Activated CD4-positive, alpha-beta T cell treated with anti-CD3 and anti-CD28 coated beads for 24 hours (primary cell): ENCODE data around the gene RRAGC.
"Not testable (repeated sequence)": the region's sequence is repeated elsewhere in the genome, so short reads cannot be mapped to it uniquely, and the experiment has no call there.

Source experiments
- DNase-seq, 2 donors: peaks; one replicate each; pipeline ENCODE4 v3.0.0-alpha.2; 2020; ENCODE audit warnings: low read depth in 2 of 2

Gene RRAGC

DNA sequence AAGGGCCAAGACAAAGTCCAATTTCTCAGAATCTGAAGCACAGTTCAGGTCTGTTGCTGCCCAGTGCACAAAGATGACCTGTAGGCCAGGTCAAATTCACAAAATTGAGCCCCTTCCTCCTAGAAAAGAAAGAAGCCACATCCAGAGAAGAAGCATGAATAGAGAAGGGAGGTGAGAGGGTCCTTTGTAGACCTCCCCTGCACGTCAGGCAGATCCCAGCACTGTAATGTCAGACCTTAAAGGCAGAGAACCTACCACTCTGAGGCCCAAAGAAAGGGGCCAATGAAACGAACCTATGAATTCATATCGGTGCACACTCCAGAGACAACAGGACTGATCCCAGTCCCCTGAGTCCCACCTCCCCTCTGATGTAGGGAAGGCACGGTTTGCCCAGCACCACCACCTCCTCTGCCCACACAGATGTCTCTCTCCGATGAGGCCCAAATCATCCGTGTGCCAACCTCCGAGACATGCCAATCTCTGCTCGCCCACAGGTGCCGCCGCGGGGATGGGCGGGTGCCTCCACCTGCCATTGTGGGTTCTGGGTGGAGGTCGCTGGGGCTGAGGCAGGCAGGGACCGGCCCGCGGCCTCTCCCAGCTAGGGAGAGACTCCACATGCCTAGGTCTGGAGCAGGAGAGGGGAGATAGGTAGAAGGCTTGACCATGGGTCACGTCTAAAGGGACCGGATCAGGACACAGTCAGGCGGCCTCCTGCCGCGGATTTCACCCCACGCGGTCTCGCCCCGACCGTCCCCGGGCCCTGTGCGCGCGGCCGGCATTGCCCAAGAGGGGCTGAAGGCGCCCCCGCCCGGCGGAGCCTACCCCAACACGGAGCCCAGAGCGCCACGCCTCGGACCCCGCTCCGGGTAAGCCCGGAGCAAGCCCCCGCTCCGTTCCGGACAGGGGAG lies 42.1 kb downstream of the RRAGC start:
- DNase-seq = no peak

DNA sequence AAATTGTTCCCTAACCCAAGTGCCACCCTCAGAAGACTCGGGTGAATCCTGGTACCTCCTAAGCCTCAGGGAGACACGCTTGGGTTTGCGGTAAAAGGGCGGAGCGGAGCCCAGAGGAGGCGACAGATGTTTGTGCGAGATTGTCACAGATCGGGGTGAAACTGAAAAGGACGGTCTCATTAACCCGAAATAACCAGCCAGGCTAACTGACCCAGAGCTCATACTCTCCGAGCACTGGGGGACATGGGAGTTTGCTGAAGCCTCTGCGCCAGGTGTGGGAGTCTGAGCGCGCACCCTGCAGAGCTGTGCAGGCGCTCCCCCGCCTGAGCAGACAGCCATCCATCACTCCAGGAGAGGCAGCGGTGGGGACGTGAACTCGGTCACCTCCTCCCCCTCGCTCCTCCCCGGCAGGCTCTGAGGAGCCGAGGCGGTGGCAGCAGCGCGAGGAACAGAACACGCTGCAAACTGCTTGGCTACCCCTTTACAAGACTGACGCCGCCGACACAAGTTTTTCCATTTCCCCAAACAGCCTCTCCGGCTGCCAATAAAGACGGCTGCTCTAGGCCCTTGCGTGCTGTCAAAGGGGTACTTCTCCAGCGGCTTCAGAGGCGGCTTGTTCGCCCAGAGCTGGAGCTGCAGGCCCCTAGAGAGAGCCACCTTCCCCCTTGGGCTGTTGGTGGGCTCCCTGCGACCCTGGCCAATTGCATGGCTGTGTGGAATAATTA lies 43.5 kb downstream of the RRAGC start:
- no peak for DNase-seq

DNA sequence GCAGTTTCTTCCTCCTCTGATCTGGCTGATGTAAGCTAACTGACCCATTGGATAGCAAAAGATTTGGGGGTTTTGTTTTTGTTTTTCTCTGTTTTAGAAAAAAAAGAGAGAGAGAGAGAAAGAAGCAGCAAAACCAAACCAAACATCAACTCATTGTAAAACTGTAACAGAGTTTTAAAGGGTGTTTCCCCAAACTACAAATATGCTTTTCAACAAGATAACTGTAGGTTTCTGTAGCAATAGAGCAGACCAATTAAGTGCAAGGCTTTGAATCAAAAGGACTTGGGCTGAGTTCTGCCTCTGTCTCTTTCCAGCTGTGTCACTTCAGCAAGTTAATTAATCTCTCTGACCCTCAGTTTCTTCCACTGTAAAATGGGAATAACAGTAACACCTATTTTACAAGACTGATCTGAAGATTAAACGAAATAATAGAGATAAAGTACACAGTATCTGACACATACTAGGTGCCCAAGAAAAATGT lies 44.5 kb downstream of the RRAGC start:
- DNase-seq = no peak

DNA sequence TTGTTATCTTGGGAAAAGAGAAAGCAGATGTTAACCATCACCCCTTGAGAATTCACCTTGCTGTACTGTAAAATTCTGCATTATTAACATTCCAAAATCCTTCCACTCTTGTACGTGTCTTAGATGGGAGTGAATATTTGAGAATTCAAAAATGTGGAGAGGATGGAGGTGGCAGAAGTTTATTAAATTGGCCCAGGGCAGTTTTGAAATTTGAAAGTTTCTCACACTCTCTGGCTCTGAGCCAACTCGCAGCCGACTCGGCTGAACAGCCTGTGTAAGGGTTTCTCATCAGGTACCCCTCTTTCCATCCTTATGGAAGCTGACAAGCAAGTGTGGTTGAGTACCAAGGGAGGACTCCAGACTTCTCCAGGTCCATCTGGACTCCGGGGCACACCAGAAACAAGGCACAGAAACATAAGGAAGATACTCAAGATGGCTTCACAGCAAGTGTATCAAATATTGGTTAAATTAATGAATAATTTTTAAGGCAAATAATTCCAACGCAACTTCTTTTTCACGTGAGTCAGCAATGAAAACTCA lies 45.1 kb downstream of the RRAGC start:
- no peak for DNase-seq

DNA sequence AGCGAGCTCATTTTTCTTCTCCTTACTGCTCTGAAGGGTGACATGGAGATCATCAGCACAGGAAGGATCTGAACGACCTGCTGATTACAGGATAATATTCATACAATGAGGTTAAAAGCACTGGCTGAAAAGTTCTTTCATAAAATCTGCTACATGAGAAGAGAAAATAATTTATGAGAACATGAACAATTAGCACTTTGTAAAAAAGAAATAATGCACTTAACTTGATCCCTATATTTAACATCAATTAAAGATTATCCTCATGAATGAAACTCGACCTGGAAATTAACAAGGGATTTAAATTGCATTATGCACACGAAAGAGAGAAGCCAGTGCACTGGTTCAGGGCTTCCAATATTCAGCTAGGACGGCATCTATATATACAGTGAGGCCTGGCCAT lies 46.6 kb downstream of the RRAGC start:
- DNase-seq = no peak

DNA sequence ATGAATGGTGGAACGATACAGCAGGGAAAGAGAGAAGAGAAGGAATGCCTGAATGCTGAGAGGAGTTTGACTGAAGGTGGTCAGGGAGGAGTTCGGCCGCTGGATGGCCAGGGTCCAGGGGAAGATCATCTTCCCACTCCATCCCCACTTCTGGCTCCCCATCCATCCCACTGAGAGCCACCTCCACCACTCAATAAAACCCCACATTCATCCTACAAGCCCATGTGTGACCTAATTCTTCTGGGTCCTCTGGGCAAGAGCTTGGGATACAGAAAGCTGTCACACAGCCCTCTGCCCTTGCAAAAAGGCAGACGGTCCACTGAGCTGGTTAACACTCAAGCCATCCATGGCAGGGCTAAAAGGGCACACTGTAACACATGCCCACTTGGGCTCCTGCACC lies 48.1 kb downstream of the RRAGC start:
- DNase-seq = not testable (repeated sequence)

DNA sequence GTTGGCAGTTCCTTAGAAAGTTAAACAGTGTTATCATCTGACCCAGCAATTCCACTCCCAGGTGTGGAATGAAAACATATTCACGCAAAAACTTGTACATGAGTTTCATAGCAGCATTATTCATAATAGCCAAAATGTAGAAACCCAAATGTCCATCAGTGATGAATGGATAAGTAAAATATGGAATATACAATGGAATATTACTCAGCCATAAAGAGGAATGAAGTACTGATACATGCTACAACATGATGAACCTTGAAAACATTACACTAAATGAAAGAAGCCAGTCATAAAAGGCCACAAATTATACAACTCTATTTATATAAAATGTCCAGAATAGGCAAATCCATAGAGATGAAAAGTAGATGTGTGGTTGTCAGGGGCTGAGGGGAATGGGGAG lies 53.5 kb downstream of the RRAGC start:
- DNase-seq = no peak

DNA sequence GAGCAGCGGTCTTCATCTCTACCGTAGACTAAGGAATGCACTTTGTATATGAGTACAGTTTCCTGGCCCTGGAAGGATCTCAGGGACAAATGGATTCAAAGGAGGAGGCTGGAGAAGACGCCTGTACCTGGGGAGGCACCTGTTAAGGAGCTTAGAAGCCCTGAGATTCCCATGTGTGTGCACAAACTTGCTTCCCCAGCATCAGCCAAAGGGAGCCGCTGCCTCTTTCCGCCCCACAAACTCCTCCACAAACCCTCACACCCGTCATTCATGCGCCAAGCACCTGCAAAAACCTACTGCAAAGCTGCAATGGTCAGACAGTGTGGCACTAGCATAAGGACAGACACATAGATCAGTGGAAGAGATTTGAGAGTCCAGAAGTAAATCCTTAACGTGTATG lies 54.5 kb downstream of the RRAGC start:
- no peak for DNase-seq

DNA sequence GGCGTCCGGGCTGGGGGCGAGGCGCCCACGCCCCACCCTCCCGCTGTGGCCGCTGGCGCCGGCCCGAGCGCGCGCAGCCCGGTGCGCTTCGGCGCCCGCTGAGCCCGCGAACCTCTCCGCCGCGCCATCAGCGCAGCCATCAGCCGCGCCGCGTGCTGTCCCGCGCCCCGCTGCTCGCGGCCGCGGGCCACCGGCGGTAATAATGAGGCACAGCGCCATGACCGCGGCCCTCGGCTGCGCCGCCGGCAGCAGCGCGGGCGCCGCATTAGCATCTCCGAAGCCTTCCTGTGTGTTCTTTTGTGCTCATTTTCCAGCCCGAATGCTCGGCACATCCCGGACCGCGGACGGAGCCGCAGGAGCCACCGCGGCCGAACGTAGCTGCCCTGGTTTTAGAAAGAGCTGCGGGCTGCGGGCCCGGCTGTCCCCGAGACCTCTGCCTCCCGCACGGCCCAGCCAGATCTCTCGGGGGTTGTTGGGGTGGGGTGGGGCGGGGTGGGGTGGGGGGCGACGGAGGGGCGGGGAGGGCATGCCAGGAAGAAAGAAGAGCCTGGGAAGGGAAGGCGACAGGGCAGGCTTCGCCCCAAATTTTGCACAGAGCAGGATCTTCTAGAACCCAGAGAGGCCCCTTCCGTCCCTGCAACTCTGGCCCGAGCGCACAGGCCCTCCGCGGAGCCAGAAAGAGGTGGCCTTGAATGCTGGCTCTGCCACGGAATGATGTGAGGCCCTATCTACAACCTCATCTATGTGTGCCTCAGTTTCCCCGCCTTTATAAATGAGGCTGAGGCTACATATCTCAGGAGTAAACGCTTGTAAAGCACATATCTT lies 55.3 kb downstream of the RRAGC start:
- no peak for DNase-seq

DNA sequence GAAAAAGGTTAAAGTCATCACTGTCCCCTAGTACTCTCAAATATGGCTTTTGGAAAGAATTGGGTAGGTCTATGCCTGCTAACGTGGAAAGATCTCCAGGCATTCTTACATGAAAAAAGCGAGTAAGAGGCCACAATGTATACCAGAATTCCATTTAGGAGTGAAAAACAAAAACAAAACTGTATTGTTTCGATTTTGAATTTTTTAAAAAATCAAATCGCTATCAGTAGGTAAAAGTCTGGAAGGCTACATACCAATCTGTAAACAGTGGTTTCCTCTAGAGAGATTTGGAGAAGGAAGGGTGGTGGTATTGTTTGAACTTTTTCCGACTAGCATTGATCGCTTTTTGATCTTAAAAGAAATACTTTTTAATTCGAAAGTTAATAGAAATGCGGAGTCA lies 55.9 kb downstream of the RRAGC start:
- DNase-seq = no peak

DNA sequence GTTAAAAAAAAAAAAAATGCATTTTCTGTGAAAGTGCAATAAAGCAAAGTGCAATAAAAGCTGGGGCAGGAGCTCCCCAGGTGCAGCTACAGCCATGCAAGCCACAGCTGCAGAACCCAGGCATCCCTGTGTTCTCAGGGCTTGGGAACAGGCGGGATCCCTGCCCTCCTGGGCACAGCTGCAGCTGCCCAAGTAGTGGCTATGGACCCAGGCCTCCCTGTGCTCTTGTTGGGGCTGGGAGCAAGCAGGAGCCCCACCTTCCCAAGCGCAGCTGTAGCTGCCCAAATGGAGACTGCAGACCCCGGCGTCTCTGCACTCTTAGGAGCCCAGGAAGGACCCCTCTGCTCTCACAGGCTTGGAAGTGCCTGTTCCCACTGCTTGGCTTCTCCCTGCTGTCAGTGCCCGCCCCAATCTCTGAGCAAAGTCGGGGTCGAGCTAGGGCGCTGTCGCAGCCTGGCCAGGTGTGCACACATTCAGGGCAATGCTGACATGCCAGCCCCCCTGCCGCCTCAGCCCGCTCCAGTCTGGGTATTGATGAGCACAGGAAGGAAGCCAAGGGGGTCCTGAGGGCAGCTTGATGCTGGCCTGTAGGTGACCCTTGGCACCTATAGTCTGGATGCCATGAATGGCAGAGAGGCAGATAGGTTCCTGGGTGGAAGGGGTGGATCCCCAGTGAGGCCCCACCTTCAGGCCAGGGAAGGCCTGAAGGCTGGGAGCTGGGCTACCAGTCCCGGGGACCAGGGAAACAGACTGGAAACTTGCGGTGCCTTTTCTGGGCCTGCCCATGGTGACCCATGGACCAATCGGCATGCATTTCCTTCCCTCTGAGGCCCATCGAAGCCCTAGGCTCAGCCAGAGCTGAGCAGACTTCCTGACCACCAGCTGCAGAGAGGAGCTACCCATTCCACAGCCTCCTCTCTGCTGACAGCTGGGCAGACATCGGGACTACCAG lies 58.6 kb downstream of the RRAGC start:
- DNase-seq = no peak

DNA sequence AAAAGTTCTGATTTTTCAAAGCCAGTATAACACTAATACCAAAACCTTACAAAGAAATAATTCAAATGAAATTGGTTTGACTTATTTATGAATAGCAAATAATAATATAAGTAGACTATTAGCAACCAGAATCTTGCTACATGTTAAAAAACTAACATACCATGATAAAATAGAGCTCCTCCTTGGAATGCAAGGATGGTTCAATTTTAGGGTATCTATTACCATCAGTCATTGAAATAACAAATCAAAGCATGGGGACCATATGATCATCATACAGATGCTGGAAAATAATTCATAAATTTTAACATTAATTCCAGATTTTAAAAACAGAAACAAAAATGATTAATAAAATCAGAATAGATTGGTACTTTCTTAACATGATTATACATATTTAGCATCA lies 66.3 kb downstream of the RRAGC start:
- DNase-seq = no peak

DNA sequence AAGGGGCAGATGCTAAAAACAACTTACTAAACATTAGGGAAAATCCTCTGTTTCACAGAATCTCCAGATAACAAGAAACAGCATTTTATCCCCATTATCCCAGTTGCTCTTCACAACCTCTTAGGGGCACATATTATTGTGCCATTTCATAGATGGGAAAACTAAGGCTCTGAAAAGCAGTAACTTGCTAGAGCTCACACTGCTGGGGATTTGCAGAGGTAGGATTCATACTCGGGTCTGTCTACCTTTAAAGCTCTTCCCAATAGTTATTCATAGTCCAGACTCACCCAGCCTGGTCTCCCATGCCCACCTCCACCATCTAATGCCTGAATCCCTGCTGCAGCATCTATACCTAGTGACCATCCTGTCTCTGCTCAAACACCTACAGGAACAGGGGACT lies 67.7 kb downstream of the RRAGC start:
- no peak for DNase-seq

DNA sequence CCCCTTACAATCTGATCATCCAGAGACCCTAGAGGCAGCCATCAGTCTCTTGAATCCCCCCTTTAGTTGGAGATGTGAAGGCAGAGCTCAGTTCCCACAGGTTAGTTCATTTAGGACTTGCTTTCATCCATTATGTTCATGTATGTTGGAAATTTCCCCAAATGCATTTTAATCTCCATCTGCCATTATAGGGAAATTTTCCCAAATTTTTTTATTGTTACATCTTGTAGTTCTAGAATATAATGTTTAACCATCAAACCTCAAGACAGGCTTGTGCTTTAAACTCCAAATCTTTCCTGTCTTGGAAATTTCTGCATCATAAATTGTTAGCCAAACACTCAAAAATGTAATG lies 68.4 kb downstream of the RRAGC start:
- no peak for DNase-seq

DNA sequence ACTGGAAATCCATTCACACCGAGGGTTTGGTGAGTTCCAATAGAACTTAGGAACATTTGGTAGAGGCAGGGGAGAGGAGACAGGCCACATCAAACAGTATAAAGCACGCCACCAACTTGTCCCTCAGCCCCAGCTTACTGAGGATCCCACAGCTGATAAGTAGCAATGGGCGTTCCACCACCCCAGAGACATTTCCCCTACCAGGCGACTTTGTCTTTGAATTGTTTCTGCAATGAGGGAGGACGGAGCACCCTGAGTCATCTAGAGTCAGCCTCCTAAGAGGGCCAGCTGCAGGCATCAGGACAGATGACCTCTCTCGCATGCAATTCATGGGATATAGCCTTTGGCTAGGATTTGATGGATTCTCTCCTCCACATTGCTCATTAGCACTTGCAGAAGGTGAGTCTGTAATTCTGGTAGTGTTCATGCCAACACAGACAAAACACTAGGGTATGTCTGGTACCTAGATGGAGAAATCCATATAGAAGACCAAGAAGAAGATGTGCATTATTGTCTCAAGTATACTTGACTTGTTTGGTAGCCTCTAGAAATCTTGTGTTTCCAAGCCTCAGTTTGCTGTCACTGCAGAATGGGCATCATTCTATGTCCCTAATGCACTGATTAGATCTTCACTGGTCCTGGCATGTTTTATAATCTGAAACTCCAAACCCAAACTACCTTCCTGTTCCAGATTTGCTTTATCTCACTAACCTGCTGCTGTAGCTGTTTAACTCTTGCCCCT lies 69.0 kb downstream of the RRAGC start:
- DNase-seq = no peak

DNA sequence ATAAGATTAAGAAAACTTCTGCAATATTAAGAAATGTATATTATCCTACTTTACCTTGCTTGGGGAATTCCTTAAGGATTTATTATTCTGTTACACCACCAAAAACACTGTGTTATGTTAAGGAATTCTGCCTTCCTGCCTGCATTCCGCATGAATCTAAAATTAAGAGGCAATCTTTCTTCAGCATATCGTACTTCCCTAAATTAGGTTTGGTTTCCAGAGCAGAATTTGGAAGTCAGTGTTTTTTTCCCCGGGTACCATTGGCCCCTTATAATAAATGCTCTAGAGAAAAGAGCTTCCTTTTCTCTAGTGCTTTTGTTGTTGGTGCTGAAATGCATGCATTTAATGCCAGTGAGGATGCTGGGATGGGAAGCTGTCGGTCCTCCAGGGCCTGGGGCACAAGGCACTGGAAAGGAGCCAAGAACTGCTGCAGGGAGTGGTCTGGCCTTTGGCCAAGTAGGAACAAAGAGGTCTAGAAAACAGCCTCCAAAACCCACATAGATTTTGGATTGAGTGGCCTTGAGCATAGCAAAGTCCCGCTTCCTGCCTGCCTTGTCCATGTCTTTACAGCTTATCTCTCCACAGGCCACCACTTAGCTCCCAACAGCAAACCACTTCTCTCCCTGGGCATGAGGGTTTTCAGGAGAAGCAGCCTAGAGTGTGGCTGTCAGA lies 69.9 kb downstream of the RRAGC start:
- DNase-seq = no peak

DNA sequence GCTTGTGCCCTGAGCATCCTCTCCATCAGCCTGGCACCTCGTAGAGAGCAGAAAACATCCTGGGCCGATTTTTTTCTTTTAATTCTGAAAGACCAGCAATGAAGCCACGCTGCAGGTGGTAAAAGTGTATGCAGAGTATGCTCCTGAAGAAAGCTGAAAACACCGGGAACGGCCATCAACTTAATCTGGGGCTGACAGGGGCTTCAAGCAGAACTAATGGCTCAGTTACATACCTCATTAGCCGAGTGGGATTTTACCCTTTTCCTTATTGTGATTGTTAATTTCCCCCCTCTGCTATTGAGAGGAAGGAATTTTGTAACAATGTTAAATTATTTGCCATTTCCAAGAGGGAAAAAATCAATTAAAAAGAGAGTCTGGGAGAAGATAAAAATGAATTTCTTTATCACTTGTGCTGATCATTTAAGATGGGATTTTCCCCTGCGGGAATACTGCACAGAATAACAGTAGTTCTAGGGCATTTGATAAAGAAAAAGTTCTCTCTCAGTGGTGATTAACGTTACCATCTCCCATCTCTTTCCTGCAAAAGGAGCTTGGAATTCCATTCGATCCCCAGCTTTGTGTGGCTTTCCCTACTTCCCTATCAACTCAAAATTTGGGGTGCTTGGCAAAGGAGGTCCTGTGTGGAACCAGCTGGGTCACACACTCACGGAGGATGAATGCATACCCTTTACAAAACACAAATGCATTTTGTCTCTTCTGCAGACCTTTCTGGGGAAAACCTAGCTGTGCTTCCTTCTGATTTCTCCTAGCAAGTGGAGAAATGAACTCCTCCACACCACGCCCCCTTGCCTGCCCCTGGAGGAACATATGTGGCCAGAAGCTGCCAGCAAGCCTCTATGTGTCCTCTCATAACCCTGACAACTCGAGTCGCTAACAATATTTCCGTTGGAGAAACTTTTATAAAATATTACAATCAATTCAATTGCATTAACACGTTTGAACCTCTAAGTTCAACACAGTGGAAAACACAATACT lies 70.9 kb downstream of the RRAGC start:
- DNase-seq = no peak
